H9 (cell line): ENCODE results near the gene TMEM252. TPM values are rescaled to one million over a fixed set of nuclear protein-coding genes. Genes with fewer than 3 reads are reported as not detected.

Experiments used
- DNase-seq: peaks from one replicate; pipeline ENCODE4 v3.0.0-alpha.2; 2017
- H2AFZ ChIP-seq: one replicate; pipeline ENCODE4 v1.6.1; 2013; ENCODE audit warnings: mild to moderate bottlenecking, low read length, control low read depth, moderate library complexity
- H2AK5ac ChIP-seq: 2 replicates; pipeline ENCODE4 v1.6.1; 2013; ENCODE audit warnings: low read length, control low read depth, mixed read lengths; ENCODE audit not compliant: insufficient read length
- H2BK120ac ChIP-seq: one replicate; pipeline ENCODE4 v1.6.1; 2013; ENCODE audit warnings: low read depth, mild to moderate bottlenecking, low read length, control low read depth, inconsistent platforms; ENCODE audit not compliant: poor library complexity, severe bottlenecking
- H2BK12ac ChIP-seq: 2 replicates; pipeline ENCODE4 v1.6.1; 2013; ENCODE audit warnings: low read length, control low read depth, mixed read lengths, low read depth; ENCODE audit not compliant: insufficient read length
- H2BK15ac ChIP-seq: 2 replicates; pipeline ENCODE4 v1.6.1; 2013; ENCODE audit warnings: low read depth, low read length, control low read depth
- H2BK20ac ChIP-seq: one replicate; pipeline ENCODE4 v1.6.1; 2013; ENCODE audit warnings: low read depth, mild to moderate bottlenecking, low read length, control low read depth, inconsistent platforms; ENCODE audit not compliant: poor library complexity, severe bottlenecking
- H2BK5ac ChIP-seq: 2 replicates; pipeline ENCODE4 v1.6.1; 2013; ENCODE audit warnings: low read length, control low read depth, mixed read lengths; ENCODE audit not compliant: insufficient read length
- H3K14ac ChIP-seq: 2 replicates; pipeline ENCODE4 v1.6.1; 2013; ENCODE audit warnings: low read length, control low read depth; ENCODE audit not compliant: insufficient read depth
- H3K18ac ChIP-seq: 2 replicates; pipeline ENCODE4 v1.6.1; 2013; ENCODE audit warnings: low read depth, mild to moderate bottlenecking, mixed read lengths, low read length, control low read depth; ENCODE audit not compliant: insufficient read length
- H3K23ac ChIP-seq: 2 replicates; pipeline ENCODE4 v1.6.1; 2013; ENCODE audit warnings: low read length, control low read depth, mixed read lengths, low read depth; ENCODE audit not compliant: insufficient read length
- H3K23me2 ChIP-seq: 2 replicates; pipeline ENCODE4 v1.6.1; 2013; ENCODE audit warnings: low read depth, mild to moderate bottlenecking, mixed read lengths, low read length, control low read depth; ENCODE audit not compliant: insufficient read length, poor library complexity, severe bottlenecking
- H3K27ac ChIP-seq: 2 replicates; pipeline ENCODE4 v1.5.1; 2013; ENCODE audit warnings: low read length, control low read depth, mixed read lengths, low read depth; ENCODE audit not compliant: insufficient read length
- H3K27me3 ChIP-seq: 2 replicates; pipeline ENCODE4 v1.6.1; 2013; ENCODE audit warnings: low read length, control low read depth, inconsistent platforms; ENCODE audit not compliant: insufficient read depth
- H3K4ac ChIP-seq: 2 replicates; pipeline ENCODE4 v1.6.1; 2013; ENCODE audit warnings: low read depth, mild to moderate bottlenecking, control low read depth, inconsistent platforms, low read length, moderate library complexity
- H3K4me1 ChIP-seq: 2 replicates; pipeline ENCODE4 v1.6.1; 2013; ENCODE audit warnings: low read length, control low read depth, inconsistent platforms; ENCODE audit not compliant: insufficient read depth
- H3K4me2 ChIP-seq: 2 replicates; pipeline ENCODE4 v1.6.1; 2013; ENCODE audit warnings: low read length, control low read depth, mixed read lengths; ENCODE audit not compliant: insufficient read length, insufficient read depth
- H3K56ac ChIP-seq: 2 replicates; pipeline ENCODE4 v1.6.1; 2013; ENCODE audit warnings: low read depth, mild to moderate bottlenecking, mixed read lengths, low read length, control low read depth; ENCODE audit not compliant: insufficient read length
- H3K79me1 ChIP-seq: 2 replicates; pipeline ENCODE4 v1.6.1; 2013; ENCODE audit warnings: low read depth, mild to moderate bottlenecking, moderate library complexity, low read length, control low read depth, inconsistent platforms; ENCODE audit not compliant: insufficient read depth, poor library complexity, severe bottlenecking
- H3K79me2 ChIP-seq: 2 replicates; pipeline ENCODE4 v1.6.1; 2013; ENCODE audit warnings: low read length, control low read depth, inconsistent platforms; ENCODE audit not compliant: insufficient read depth
- H3K9ac ChIP-seq: 2 replicates; pipeline ENCODE4 v1.6.1; 2013; ENCODE audit warnings: low read length, control low read depth, mixed read lengths; ENCODE audit not compliant: insufficient read length; ENCODE audit errors: extremely low read depth
- H3K9me3 ChIP-seq: one replicate; pipeline ENCODE4 v1.6.1; 2013; ENCODE audit warnings: low read depth, low read length, inconsistent platforms; ENCODE audit not compliant: control insufficient read depth
- H3T11ph ChIP-seq: one replicate; pipeline ENCODE4 v1.6.1; 2013; ENCODE audit warnings: mild to moderate bottlenecking, low read length, control low read depth, inconsistent platforms
- H4K20me1 ChIP-seq: one replicate; pipeline ENCODE4 v1.6.1; 2013; ENCODE audit not compliant: control insufficient read depth, insufficient read length, insufficient read depth
- H4K5ac ChIP-seq: 2 replicates; pipeline ENCODE4 v1.6.1; 2013; ENCODE audit warnings: low read depth, mild to moderate bottlenecking, mixed read lengths, low read length, control low read depth; ENCODE audit not compliant: insufficient read length
- H4K8ac ChIP-seq: replicated peaks from 2 replicates; pipeline ENCODE4 v1.6.1; 2013; ENCODE audit warnings: low read length, control low read depth, mixed read lengths, low read depth; ENCODE audit not compliant: insufficient read length
- H4K91ac ChIP-seq: 2 replicates; pipeline ENCODE4 v1.6.1; 2013; ENCODE audit warnings: low read depth, mild to moderate bottlenecking, moderate library complexity, mixed read lengths, low read length, control low read depth; ENCODE audit not compliant: insufficient read length
- H3K27ac Mint-ChIP-seq, 3 experiments: 2 replicates in 2 of 3; 3 replicates in 1 of 3; pipeline ENCODE4 v1.8.0; 2020 to 2021; ENCODE audit warnings: mixed read lengths in 3 of 3, mild to moderate bottlenecking in 1 of 3, moderate library complexity in 1 of 3
- H3K27me3 Mint-ChIP-seq: 2 replicates; pipeline ENCODE4 v1.8.0; 2021; ENCODE audit warnings: low read depth, mild to moderate bottlenecking, moderate library complexity, mixed read lengths
- H3K36me3 Mint-ChIP-seq, 3 experiments: 2 replicates in 2 of 3; 3 replicates in 1 of 3; pipeline ENCODE4 v1.8.0; 2020 to 2021; ENCODE audit warnings: low read depth in 3 of 3, mixed read lengths in 3 of 3; ENCODE audit not compliant: insufficient read depth in 1 of 3
- H3K4me1 Mint-ChIP-seq, 2 experiments: 2 replicates each; pipeline ENCODE4 v1.8.0; 2020; ENCODE audit warnings: mixed read lengths in 2 of 2
- H3K4me3 Mint-ChIP-seq, 2 experiments: 2 replicates in 1 of 2; 3 replicates in 1 of 2; pipeline ENCODE4 v1.8.0; 2020 to 2021; ENCODE audit warnings: mild to moderate bottlenecking in 2 of 2, mixed read lengths in 2 of 2, moderate library complexity in 1 of 2
- H3K9me3 Mint-ChIP-seq, 2 experiments: 2 replicates in 1 of 2; 3 replicates in 1 of 2; pipeline ENCODE4 v1.8.0; 2020; ENCODE audit warnings: mild to moderate bottlenecking in 2 of 2, mixed read lengths in 2 of 2, moderate library complexity in 1 of 2
- CTCF ChIP-seq: fragments of 200-600 bp; sonication (generic); conservative IDR thresholded peaks from 3 replicates; pipeline ENCODE4 v1.8.0; 2021; ENCODE audit warnings: antibody characterized with exemption, mild to moderate bottlenecking
- WGBS: extraction: QIAGEN DNeasy Blood & Tissue Kit; methylation state at CpG from one replicate; pipeline ENCODE4 v1.1.7; 2013; ENCODE audit warnings: missing lambda C conversion rate, low lambda C conversion rate, mixed read lengths; ENCODE audit not compliant: insufficient read length; ENCODE audit errors: extremely low coverage; 5-methylcytosine and 5-hydroxymethylcytosine counted together
- total RNA-seq: library from RNA; stranded (reverse); gene quantifications from 2 replicates; pipeline ENCODE4 v1.2.1, GENCODE V29; 2021

Gene TMEM252
- total RNA-seq, 1 experiment from 2014 or later = not detected

DNA sequence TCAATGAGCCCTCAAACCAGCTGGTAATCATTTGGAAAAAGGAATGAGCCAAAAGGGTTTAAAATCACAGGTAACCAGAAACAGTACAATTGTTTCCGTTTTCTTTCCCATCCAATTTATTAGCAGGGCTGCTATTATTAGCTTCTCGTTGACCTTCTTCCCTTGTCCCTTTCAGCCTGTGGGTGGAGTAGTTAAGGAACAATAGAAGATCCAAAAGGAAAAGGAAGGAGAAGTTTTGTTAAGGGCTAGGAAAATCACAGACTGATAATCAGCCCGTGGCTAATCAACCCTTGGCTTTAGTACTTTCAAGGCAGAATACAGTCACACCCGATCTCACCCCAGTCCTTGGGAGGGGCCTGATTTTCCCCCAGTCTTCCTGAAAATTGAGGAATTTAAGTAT is 38.4 kb downstream of the TMEM252 start:
- Histone ChIP-seq H3K4me2 (no peak overlapping the region), H4K8ac (no peak overlapping the region), H3K18ac (no peak overlapping the region), H3K9me3 (no peaks in the 10 kb centered on the region), H3K23ac (no peak overlapping the region), H2AK5ac (no peak overlapping the region), H2BK12ac (no peak overlapping the region), H2BK120ac (no peak overlapping the region), H3K14ac (no peak overlapping the region), H3K9ac (no peak overlapping the region), H3K56ac (no peak overlapping the region), H3K27ac (no peak overlapping the region), H3T11ph (no peak overlapping the region), H2BK15ac (no peak overlapping the region), H2AFZ (no peak overlapping the region), H3K4me1 (no peaks in the 10 kb centered on the region), H2BK20ac (no peak overlapping the region), H3K23me2 (no peaks in the 10 kb centered on the region), H4K91ac (no peak overlapping the region), H3K4ac (no peak overlapping the region), H4K5ac (no peak overlapping the region), H2BK5ac (no peak overlapping the region), H3K27me3 (peaks cover 31% of the 10 kb centered on the region), H3K79me2 (no peaks in the 10 kb centered on the region), H4K20me1 (no peaks in the 10 kb centered on the region), H3K79me1 (no peaks in the 10 kb centered on the region)
- TF ChIP-seq CTCF = no peak
- Mint-ChIP-seq H3K4me3 (no peak overlapping the region), H3K9me3 (peaks cover 0 to 3% of the 10 kb centered on the region in 2 experiments; a peak in 1 of 5 replicates), H3K27ac (no peak overlapping the region), H3K4me1 (peaks cover 0 to 2% of the 10 kb centered on the region in 2 experiments; a peak in 1 of 4 replicates), H3K27me3 (peaks cover 100% of the 10 kb centered on the region), H3K36me3 (no peaks in the 10 kb centered on the region)
- DNase-seq = no peak
- WGBS = no CpG with 5 or more reads among the region's 4 CpGs
